Activated naive CD8-positive, alpha-beta T cell treated with anti-CD3 and anti-CD28 coated beads, Interleukin-2, amount 50 U/mL, for 16 hours (primary cell): ENCODE measurements around the gene CYP4A22.
"Not testable (repeated sequence)": the region's sequence is repeated elsewhere in the genome, so short reads cannot be mapped to it uniquely, and the experiment has no call there.

Experiments
- DNase-seq: peaks from one replicate; pipeline ENCODE4 v3.0.0-alpha.2; 2020; ENCODE audit warnings: low read depth, low spot score

Gene CYP4A22

DNA sequence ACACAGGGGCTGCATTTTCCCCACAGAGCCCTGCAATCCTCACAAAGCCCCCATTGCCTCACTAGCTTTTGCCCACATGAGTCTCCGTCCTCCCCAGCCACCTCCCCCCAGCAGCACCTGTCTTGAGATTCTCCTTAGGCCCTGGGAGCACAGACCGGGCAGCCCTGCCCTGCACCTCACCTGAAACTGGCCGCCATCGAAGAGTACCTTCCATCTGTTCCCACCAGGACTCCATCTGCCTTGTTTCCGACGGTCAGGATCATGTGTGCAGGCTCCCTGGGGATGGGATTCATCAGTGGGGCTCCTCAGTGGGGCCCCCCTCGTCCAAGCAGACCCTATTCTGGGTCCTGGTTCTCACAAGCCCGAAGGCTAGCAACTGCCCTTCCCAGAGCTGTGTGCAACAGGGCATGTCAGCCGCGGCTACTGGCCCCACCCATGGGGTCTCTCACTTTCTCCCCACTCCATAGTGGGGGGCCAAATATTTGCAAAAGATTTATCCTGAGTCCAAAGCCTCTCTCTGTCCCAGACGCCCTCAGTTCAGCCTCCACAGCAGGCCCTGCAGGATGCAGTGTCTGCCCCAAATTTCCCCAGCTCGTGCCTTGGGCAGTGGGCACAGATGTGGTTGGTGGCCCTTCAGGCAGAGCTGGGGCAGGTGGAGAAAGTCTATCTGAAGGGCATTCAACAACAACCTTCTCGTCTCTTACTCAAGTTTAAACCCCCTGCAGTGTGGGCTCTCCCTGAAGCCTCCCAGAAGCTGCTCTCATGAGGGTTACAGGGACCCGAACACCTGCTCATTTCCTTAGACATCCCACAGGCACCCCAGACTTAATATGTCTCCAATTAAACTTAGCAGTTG, 47.8 kb downstream of the CYP4A22 start:
- DNase-seq = no peak

DNA sequence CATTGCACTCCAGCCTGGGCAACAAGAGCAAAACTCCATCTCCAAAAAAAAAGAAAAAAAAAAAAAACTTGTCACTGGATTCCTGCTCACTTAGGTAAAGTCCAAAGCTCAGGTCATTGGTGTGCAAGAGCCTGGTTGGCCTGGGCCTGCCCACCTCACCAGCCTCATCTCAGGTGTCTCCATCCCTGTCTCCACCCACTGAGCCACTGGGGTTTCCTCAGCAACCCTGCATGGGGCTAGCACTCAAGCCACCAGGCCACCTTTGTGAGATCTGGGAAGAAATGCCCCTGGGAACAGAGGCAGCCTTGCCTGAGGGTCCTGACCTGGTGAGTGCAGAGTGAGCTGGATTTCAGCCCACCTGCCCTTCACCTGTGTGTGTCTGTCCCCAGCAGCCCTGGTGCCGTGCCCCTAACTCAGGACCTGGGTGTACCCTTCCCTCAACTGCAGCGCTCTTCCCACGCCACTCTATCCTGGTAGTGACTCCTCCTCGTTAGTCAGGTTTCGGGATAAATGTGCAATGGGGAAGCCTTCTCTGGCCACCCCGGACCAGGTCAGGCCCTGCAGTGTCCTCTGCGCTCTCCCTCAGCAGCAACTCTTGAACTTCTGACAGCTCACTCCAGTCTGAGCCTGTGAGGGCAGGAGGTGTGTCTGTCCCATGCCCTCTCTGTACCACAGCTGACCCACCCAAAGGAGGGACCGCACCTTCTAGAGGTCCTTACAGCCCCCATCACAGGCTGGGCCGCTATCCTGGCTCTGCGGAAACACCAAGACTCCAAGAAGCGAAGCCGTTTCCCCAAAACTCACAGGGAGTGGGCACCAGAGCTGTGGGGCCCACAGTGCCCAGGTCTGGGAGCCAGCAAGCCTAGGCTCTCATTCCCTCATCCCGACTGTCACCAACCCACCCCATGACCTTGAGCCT, 49.3 kb downstream of the CYP4A22 start:
- DNase-seq = no peak

- DNase-seq = no peak
These were observed 50.1 kb downstream of the CYP4A22 start for GRCh38 chr1:47187231-47187925.

DNA sequence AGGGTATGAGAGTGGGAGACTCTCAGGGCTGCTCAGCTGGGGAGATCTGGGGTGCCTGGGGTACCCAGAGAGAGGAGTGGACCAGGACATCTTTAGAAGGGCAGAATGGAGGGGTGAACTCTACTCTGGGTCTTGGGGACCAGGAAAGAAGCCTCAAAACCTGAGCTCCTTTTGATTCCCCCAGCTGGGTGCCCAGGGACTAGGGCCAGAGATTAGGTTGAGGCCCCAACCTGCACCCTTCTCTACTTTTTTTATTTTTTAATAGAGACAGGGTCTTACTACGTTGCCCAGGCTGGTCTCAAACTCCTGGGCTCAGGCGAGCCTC, 50.6 kb downstream of the CYP4A22 start:
- no peak for DNase-seq

- DNase-seq = no peak
These were observed 51.8 kb downstream of the CYP4A22 start for GRCh38 chr1:47188791-47189785.

- no peak for DNase-seq
These were observed 52.7 kb downstream of the CYP4A22 start, which contains the start of gene PDZK1IP1 for GRCh38 chr1:47189844-47190508. PDZK1IP1 (minus strand) TSS chr1:47190036; CDS start chr1:47189932, 104 bp downstream.

- no peak for DNase-seq
These were observed 53.2 kb downstream of the CYP4A22 start for GRCh38 chr1:47190509-47190855.

- no peak for DNase-seq
These were observed 53.6 kb downstream of the CYP4A22 start for GRCh38 chr1:47190857-47191256.

GRCh38 chr1:47191940-47192457, 54.8 kb downstream of the CYP4A22 start:
- DNase-seq = no peak

DNA sequence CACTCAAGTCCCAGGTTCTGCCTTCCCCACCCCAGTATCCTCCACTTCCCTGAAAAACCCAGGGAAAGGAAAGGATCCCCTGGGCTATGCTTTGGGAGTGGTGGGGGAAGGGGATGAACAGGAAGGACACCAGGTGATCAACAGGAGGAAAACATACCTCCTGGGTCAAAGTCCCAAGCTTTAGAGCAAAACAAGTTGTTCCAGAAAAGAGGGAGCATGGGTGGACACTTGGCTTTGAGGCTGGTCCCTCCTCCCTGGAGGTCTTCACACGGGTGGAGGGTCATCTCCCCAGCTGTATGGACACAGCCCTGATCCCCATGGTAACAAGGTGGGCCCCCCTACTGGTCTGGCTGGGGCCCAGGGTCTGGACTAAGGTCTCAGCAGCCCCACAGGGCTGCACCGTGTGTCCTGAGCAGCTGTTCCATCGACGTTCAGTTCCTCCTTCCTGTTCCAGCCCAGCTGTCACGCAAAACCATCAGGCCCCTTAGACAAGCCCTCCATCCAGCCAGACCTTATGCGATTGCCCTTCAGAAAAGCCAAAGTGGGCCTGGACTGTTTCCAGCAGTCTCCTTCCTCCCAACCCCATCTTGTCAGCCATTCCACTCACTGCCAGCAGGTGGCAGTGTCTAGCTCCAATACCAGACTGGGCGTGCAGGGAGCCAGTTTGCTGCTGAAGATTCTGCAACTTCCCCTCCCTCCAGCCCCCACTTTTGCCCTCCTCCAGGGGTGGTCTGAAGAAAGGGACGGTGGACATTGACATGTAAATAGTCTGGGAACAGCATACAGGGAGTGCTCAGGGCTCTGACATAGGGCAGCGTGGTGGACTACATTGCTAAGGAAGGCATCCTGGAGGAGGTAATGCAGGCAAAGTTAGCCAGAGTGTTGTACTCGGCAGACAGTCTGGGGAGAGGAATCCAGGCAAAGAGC, 55.5 kb downstream of the CYP4A22 start:
- peak; percentile 22 for DNase-seq

GRCh38 chr1:47193496-47193895, 56.3 kb downstream of the CYP4A22 start:
- not testable (repeated sequence) for DNase-seq

DNA sequence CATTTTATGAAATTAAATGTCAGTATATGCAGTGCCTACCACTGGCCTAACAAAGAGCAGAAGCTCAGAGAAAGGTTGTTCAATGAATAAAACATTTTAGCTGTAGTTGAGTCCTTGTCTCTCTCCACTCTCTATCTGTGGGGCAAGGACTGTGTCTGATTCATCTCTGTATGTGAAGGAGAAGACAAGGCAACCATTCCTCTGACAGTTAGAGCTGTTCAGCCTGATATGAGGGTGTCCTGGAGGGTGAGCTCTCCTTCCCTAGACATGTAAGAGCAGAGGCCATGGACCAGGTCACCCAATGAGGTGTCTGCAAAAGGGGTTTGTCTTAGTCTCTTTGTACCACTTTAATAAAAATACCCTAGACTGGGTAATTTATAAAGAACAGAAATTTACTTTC, 57.1 kb downstream of the CYP4A22 start:
- no peak for DNase-seq

GRCh38 chr1:47195981-47196380, 58.7 kb downstream of the CYP4A22 start:
- DNase-seq = not testable (repeated sequence)

DNA sequence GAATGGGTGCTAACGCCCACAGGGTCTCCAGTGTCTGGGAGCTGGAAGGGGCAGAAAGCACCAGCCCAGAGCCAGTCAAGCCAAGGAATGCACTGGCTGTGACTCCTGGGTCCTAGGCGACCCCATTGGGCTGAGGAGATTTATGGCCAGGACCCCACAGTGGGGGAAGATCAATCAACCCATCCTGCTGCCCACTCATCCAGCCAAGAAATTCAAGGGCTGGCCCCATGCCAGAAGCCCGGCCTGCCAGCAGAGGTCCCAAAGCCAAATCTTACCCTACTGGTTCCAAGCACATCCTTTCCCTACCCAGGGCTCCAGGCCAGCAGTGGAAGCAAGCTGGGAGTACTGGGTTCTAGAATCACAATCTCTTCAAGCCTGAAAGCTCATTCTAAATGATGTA, 59.4 kb downstream of the CYP4A22 start:
- no peak for DNase-seq

DNA sequence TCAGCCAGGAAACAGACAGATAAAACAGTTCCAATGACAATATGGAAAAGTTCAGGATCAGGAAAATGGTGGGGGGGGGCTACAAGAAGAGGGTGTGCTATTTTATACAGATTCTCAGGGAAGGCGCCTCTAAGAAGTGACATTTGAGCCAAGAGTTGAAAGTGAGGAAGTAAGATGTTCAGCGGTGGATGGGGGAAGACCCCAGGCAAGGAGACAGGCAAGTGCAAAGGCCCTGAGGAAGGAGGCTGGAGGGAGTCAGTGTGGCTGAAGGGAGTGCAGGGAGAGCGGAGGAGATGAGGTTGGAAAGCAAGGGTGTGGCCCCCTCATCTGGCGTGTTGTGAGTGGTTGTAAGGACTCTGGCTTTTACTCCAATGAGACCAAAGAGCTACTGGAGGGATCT, 61.0 kb downstream of the CYP4A22 start:
- no peak for DNase-seq
